ENCODE results near the gene ARHGAP45. TPM values are rescaled to one million over a fixed set of nuclear protein-coding genes. Genes with fewer than 3 reads are reported as not detected.

Gene ARHGAP45
- total RNA-seq, 1 donor = 0.18 TPM

DNA sequence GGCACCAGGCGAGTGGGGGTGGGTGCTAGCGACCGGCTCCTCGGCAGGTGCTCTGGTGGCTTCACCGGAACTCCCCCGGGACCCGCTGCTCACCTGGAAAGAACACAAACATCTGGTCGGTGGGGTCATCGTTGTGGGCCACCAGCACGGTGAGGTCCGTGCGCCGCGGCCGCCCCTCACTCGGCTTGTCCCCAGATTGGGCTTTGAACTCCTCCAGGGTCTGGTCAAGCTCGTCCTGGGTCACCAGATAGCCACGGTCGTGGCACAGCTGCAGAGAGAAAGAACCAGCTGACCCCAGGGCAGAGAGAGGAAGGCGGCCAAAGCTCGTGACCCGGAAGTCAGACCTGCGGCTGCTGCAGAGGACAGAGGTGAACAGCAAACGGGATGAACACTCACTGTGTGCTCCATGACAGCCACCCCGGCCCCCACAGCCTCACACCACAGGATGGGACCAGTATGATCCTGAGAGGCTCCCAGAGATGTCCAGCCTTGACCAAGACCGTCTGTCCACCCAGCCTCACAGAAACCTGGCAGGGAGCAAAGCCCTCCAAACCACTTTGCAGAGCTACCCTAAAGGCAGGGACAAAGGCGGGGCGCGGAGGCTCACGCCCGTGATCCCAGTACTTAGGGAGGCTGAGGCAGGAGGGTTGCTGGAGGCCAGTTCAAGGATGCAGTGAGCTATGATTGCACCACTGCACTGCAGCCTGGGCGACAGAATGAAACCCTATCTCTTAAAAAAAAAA, 27.0 kb downstream of the ARHGAP45 start:
- peak overlapping the region; percentile 87 for H3K4me3 ChIP-seq (ENCODE audit: low read depth, low read length)
- no peak for DNase-seq (ENCODE audit: low read depth)
- TF ChIP-seq, protein P1, sequence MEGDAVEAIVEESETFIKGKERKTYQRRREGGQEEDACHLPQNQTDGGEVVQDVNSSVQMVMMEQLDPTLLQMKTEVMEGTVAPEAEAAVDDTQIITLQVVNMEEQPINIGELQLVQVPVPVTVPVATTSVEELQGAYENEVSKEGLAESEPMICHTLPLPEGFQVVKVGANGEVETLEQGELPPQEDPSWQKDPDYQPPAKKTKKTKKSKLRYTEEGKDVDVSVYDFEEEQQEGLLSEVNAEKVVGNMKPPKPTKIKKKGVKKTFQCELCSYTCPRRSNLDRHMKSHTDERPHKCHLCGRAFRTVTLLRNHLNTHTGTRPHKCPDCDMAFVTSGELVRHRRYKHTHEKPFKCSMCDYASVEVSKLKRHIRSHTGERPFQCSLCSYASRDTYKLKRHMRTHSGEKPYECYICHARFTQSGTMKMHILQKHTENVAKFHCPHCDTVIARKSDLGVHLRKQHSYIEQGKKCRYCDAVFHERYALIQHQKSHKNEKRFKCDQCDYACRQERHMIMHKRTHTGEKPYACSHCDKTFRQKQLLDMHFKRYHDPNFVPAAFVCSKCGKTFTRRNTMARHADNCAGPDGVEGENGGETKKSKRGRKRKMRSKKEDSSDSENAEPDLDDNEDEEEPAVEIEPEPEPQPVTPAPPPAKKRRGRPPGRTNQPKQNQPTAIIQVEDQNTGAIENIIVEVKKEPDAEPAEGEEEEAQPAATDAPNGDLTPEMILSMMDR (IDR thresholded peaks at IDR 0.05; ENCODE audit: insufficient read depth, low read length) = no peak

DNA sequence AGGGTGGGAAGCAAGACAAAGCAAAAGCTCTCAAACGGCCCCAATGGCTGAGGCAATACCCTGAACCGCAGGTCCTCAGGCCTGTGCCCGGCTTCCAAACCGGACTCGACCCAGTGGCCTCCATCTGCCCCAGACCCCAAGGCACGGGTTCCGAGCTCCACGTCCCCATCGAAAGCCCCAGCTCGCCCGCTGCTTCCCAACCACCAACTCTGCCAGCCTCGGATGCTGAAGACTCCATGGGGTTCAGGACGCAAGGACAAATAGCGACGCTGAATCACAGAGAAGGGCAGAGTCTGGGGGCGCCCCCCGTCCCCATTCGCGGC, 27.6 kb downstream of the ARHGAP45 start:
- DNase-seq (ENCODE audit: low read depth) = no peak
- TF ChIP-seq, protein P1 (IDR thresholded peaks at IDR 0.05; ENCODE audit: insufficient read depth, low read length) = no peak
- peak overlapping the region; percentile 87 for H3K4me3 ChIP-seq (ENCODE audit: low read depth, low read length)

DNA sequence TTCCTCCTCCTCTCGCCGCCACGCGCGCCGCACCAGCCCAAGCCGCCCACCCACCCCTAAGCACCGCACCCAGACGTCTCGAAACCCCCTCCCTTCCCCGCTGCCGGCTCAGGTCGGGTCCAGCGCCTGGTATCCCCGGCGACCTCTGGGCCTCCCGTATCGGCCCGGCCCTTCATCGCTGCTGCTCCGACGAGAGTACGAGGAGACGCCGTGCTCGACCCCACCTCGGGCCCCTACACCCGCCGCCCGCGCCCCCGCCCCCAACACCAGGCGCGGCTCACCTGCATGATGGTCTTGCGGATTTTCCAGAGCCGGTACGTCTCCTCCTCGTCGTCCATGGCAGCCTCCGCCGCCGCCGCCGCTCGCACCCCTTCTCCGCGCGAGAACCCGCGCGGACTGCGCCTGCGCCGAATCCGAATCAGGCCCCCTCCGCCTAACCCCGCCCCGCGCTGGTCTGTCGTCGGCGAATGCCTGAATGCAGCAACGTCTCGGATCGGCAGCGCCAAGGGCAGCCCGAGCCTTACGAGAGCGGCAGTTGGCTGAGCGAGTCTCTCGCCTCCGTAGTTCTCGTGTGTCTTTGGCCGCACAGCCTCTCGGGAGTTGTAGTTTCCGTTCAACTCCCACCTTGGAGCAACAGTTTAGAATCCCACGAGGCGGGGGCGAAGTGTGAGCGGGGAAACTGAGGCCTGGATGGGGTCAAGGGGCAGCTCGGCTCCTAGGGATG, 28.2 kb downstream of the ARHGAP45 start, which contains the start of gene POLR2E:
Gene POLR2E (minus strand): TSS at position 398 of the 724 bp plus-strand sequence. CDS start 60 bp downstream, at position 338.
- TF ChIP-seq, protein P1 (IDR thresholded peaks at IDR 0.05; ENCODE audit: insufficient read depth, low read length) = no peak
- peak within 1 kb of the TSS; percentile 87 for H3K4me3 ChIP-seq (ENCODE audit: low read depth, low read length)

DNA sequence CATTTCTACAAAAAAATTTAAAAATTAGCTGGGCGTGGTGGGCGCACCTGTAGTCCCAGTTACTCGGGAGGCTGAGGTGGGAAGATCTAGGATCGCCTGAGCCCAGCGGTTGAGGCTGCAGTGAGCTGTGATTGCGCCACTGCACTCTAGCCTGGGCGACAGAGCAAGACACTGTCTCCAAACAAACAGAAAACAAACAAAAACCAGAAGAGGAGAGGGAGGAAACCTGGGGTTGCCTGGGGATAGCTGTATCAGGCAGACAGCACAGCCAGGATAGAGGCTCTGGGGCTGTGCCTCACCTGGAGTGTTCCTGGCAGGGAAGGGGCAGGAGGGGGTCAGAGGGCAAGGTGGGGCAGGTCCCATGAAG, 30.8 kb downstream of the ARHGAP45 start:
- TF ChIP-seq, protein P1 (IDR thresholded peaks at IDR 0.05; ENCODE audit: insufficient read depth, low read length) = no peak
- H3K4me3 ChIP-seq (ENCODE audit: low read depth, low read length) = no peak overlapping the region
- DNase-seq (ENCODE audit: low read depth) = no peak

More for the DNA sequence above, 28.2 kb downstream of the ARHGAP45 start, which contains the start of gene POLR2E:
- peak; percentile 99 for DNase-seq (ENCODE audit: low read depth)

DNA sequence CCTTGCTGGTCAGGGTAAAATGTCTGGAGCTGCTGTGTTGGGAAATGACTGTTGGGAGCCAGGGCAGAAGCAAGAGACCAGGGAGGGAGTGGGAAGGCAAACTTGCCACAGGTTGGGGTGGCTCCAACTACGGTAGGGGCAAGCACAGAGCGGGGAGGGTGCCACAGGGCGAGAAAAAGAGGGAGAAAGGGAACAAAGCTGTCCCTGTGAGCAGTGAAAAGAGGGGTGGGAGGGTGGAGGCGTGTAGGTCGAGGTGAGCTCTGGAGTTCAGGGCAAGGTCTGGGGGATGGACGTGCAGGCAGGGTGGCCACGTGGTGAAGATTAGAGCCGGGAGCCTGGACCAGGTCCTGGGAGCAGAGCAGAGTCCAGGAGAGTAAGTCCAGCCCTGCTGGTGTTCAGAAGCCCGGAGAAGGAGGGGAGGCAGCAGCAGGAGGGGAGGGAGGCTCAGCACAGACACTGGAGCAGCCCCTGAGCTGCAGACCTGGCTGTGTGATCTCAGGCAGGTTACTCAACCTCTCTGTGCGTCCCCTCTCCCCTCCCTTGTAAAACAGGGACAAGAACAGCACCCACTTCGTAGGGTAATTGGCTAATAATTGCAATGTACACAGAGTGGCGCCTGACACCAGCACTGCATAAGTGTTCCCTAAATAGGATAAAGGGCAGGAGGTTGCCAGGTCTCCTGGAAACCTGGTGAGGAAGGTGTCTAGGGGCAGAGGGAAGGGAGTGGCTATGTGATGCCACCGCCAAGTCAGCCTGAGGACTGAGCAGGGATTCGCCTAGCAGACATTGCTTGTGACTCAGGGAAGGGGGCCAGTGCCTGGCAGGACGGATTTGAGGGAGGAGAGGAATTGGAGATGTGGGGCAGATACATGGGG, 31.4 kb downstream of the ARHGAP45 start:
- TF ChIP-seq, protein P1 (IDR thresholded peaks at IDR 0.05; ENCODE audit: insufficient read depth, low read length) = no peak
- DNase-seq (ENCODE audit: low read depth) = peak; percentile 49

DNA sequence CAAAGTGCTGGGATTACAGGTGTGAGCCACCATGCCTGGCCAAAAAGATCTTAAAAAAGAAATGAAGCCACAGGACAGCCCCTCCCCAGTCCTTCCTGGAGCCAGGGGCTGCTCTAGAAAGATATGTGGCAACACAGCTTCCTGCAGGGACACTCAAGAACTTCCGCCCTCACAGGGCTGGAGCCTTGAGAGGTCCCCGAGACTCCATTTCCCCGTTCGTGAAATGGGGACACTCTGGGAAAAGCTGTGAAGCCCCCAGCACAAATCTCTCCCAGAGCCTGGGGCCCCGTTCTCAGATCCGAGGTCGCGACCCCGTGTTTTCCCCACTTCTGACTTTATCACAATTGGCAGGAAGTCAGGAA, 34.4 kb downstream of the ARHGAP45 start:
- H3K4me3 ChIP-seq (ENCODE audit: low read depth, low read length) = no peak overlapping the region
- TF ChIP-seq, protein P1 (IDR thresholded peaks at IDR 0.05; ENCODE audit: insufficient read depth, low read length) = no peak
- DNase-seq (ENCODE audit: low read depth) = no peak

More for the DNA sequence above, 31.4 kb downstream of the ARHGAP45 start:
- H3K4me3 ChIP-seq (ENCODE audit: low read depth, low read length) = no peak overlapping the region
